ENCODE data around the gene DEDD2. TPM values are rescaled to one million over a fixed set of nuclear protein-coding genes. Genes with fewer than 3 reads are reported as not detected.

The DEDD2 gene
- total and polyA plus RNA-seq, 10 of the 15 experiments (the other 5 are each of a cell fraction or from before 2014, with no cell fraction given), result 2.5 to 24.7 (median 17.6) TPM

DNA sequence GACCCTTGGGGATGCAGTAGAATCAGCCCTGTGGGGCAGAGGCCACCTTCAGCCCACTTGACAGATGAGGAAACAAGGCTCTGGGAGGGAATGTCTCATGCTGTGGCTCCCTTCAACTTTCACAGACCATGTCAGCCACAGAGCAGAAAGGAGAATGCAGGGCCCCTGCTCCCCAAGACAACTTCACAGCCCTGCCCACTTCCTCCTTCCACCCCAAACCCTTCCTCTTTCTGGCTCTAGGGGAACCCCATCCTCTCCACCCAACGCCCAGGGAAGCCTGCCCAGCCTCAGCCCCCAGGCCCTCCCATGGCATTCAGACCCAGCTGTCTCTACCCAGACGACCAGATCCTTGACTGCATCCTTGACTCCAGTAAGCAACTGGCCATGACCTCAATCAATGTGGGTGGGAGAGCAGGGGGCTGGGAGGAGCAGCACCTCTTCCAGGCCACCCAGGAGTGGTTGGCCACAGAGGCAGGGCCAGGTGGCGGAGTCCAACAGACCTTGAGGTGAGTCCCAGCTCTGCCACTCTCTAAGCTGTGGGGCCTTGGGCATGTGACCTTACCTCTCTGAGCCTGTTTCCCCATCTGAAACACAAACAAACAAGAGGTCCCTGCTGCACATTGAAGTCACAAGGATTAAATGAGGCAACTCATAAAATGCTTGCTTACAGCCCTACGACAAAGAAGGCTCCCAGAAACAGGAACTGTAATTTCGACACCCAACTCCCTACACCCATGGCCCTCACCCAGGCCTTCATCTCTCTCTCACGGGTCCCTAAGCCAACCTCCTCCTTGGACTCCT lies 15.8 kb downstream of the DEDD2 start (continued):
- TF ChIP-seq RFX5 (IDR thresholded peaks at IDR 0.05; ENCODE audit: low read depth, low read length) (no peak), ZNF384 (IDR thresholded peaks at IDR 0.05; ENCODE audit: borderline replicate concordance, low read depth, low read length) (no peak), FOXK2 (IDR thresholded peaks at IDR 0.05) (no peak), BMI1 (IDR thresholded peaks at IDR 0.05; ENCODE audit: borderline replicate concordance) (no peak), CEBPB (IDR thresholded peaks at IDR 0.05; ENCODE audit: borderline replicate concordance in 1 of 2, low read depth in 2 of 2, low read length in 2 of 2) (no peak), BACH1 (IDR thresholded peaks at IDR 0.05; ENCODE audit: borderline replicate concordance) (peak; percentile 48; the same call in 1 of the 2 replicates), KAT2A (conservative IDR thresholded peaks at IDR 0.05; ENCODE audit: control insufficient read depth, low read depth, low read length) (no peak), RAD51 (IDR thresholded peaks at IDR 0.05) (no peak), NFYB (IDR thresholded peaks at IDR 0.05; ENCODE audit: insufficient read depth, low read depth, low read length) (no peak), FOXM1 (IDR thresholded peaks at IDR 0.05; ENCODE audit: low read depth, low read length) (no peak), CHD1 (IDR thresholded peaks at IDR 0.05; ENCODE audit: low read depth, low read length) (no peak), STAT1 (conservative IDR thresholded peaks at IDR 0.05) (no peak), NR2C2 (IDR thresholded peaks at IDR 0.05; ENCODE audit: borderline replicate concordance, control insufficient read depth, insufficient read length, low read depth) (no peak), MYB (IDR thresholded peaks at IDR 0.05; ENCODE audit: borderline replicate concordance, low read depth, low read length) (no peak), RBBP5 (conservative IDR thresholded peaks at IDR 0.05) (no peak), CREB1 (IDR thresholded peaks at IDR 0.05; ENCODE audit: low read depth) (no peak), SUZ12 (IDR thresholded peaks at IDR 0.05; ENCODE audit: unreplicated experiment) (no peak), NBN (IDR thresholded peaks at IDR 0.05) (peak; percentile 88), POU2F2 (IDR thresholded peaks at IDR 0.05; ENCODE audit: borderline replicate concordance, low read depth, low read length) (peak; percentile 14; the same call in 1 of the 3 replicates), ATF7 (IDR thresholded peaks at IDR 0.05; ENCODE audit: low read depth) (peak; percentile 39; the same call in 1 of the 2 replicates)
- TF ChIP-seq, protein P1, sequence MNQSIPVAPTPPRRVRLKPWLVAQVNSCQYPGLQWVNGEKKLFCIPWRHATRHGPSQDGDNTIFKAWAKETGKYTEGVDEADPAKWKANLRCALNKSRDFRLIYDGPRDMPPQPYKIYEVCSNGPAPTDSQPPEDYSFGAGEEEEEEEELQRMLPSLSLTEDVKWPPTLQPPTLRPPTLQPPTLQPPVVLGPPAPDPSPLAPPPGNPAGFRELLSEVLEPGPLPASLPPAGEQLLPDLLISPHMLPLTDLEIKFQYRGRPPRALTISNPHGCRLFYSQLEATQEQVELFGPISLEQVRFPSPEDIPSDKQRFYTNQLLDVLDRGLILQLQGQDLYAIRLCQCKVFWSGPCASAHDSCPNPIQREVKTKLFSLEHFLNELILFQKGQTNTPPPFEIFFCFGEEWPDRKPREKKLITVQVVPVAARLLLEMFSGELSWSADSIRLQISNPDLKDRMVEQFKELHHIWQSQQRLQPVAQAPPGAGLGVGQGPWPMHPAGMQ (IDR thresholded peaks at IDR 0.05; ENCODE audit: borderline replicate concordance), result no peak
- TF ChIP-seq, protein P2, sequence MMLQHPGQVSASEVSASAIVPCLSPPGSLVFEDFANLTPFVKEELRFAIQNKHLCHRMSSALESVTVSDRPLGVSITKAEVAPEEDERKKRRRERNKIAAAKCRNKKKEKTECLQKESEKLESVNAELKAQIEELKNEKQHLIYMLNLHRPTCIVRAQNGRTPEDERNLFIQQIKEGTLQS (IDR thresholded peaks at IDR 0.05; ENCODE audit: borderline replicate concordance, extremely low read depth, low read depth, low read length), result no peak
- TF ChIP-seq, protein P3, sequence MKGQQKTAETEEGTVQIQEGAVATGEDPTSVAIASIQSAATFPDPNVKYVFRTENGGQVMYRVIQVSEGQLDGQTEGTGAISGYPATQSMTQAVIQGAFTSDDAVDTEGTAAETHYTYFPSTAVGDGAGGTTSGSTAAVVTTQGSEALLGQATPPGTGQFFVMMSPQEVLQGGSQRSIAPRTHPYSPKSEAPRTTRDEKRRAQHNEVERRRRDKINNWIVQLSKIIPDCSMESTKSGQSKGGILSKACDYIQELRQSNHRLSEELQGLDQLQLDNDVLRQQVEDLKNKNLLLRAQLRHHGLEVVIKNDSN (IDR thresholded peaks at IDR 0.05; ENCODE audit: borderline replicate concordance, extremely low read length, insufficient read depth, low read depth, low read length), result peak; percentile 40
- TF ChIP-seq, protein P4, sequence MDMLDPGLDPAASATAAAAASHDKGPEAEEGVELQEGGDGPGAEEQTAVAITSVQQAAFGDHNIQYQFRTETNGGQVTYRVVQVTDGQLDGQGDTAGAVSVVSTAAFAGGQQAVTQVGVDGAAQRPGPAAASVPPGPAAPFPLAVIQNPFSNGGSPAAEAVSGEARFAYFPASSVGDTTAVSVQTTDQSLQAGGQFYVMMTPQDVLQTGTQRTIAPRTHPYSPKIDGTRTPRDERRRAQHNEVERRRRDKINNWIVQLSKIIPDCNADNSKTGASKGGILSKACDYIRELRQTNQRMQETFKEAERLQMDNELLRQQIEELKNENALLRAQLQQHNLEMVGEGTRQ (IDR thresholded peaks at IDR 0.05; ENCODE audit: borderline replicate concordance, low read depth, low read length), result no peak
- TF ChIP-seq, protein P5, sequence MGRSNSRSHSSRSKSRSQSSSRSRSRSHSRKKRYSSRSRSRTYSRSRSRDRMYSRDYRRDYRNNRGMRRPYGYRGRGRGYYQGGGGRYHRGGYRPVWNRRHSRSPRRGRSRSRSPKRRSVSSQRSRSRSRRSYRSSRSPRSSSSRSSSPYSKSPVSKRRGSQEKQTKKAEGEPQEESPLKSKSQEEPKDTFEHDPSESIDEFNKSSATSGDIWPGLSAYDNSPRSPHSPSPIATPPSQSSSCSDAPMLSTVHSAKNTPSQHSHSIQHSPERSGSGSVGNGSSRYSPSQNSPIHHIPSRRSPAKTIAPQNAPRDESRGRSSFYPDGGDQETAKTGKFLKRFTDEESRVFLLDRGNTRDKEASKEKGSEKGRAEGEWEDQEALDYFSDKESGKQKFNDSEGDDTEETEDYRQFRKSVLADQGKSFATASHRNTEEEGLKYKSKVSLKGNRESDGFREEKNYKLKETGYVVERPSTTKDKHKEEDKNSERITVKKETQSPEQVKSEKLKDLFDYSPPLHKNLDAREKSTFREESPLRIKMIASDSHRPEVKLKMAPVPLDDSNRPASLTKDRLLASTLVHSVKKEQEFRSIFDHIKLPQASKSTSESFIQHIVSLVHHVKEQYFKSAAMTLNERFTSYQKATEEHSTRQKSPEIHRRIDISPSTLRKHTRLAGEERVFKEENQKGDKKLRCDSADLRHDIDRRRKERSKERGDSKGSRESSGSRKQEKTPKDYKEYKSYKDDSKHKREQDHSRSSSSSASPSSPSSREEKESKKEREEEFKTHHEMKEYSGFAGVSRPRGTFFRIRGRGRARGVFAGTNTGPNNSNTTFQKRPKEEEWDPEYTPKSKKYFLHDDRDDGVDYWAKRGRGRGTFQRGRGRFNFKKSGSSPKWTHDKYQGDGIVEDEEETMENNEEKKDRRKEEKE (IDR thresholded peaks at IDR 0.05), result no peak

Data from GM12878 (cell line).